HG03460 (cell line): ENCODE measurements around the gene OR6K3.
"Not testable (repeated sequence)": the region's sequence is repeated elsewhere in the genome, so short reads cannot be mapped to it uniquely, and the experiment has no call there.

Experiments
- ATAC-seq: cut with Tn5 transposase; IDR thresholded peaks from one replicate; pipeline ENCODE4 v1.9.1; 2021; ENCODE audit not compliant: unreplicated experiment

The OR6K3 gene

GRCh38 chr1:158720620-158721019, at the start of gene OR6K3:
TSS of gene OR6K3 (minus strand) at chr1:158720720. CDS start at chr1:158718115, 2,605 bp downstream.
- no peak for ATAC-seq

GRCh38 chr1:158754420-158754819, 33.9 kb upstream of the OR6K3 start, which contains the start of gene OR6K6:
TSS of gene OR6K6 (plus strand) at chr1:158754720. CDS start at chr1:158754888, 168 bp downstream.
- ATAC-seq: no peak

GRCh38 chr1:158752155-158752712, 31.7 kb upstream of the OR6K3 start:
- no peak for ATAC-seq

- ATAC-seq: no peak
Observed at GRCh38 chr1:158735848-158736247, 15.3 kb upstream of the OR6K3 start.

GRCh38 chr1:158732524-158732923, 12.0 kb upstream of the OR6K3 start:
- no peak for ATAC-seq

GRCh38 chr1:158731707-158732106, 11.2 kb upstream of the OR6K3 start:
- no peak for ATAC-seq

- no peak for ATAC-seq
Observed at GRCh38 chr1:158730453-158730852, 9.9 kb upstream of the OR6K3 start.

GRCh38 chr1:158728510-158729225, 8.1 kb upstream of the OR6K3 start:
- ATAC-seq: no peak

- ATAC-seq: no peak
Observed at GRCh38 chr1:158724442-158724841, 3.9 kb upstream of the OR6K3 start.

- no peak for ATAC-seq
Observed at GRCh38 chr1:158719664-158720063, 856 bp downstream of the OR6K3 start.

GRCh38 chr1:158717344-158717743, 3.2 kb downstream of the OR6K3 start:
- ATAC-seq: no peak

GRCh38 chr1:158716335-158716734, 4.2 kb downstream of the OR6K3 start:
- ATAC-seq: no peak

- no peak for ATAC-seq
Observed at GRCh38 chr1:158714754-158715153, 5.8 kb downstream of the OR6K3 start.

GRCh38 chr1:158711098-158711497, 9.4 kb downstream of the OR6K3 start:
- no peak for ATAC-seq

- no peak for ATAC-seq
Observed at GRCh38 chr1:158706096-158706495, 14.4 kb downstream of the OR6K3 start.

GRCh38 chr1:158700552-158700951, 20.0 kb downstream of the OR6K3 start, which contains the start of gene OR6K2:
TSS of gene OR6K2 (minus strand) at chr1:158700652. CDS start at chr1:158700652, 0 bp downstream.
- ATAC-seq: no peak

GRCh38 chr1:158694596-158694995, 25.9 kb downstream of the OR6K3 start:
- ATAC-seq: no peak

GRCh38 chr1:158692356-158692755, 28.2 kb downstream of the OR6K3 start:
- ATAC-seq: no peak

- ATAC-seq: no peak
Observed at GRCh38 chr1:158691907-158692306, 28.6 kb downstream of the OR6K3 start.

GRCh38 chr1:158691149-158691548, 29.4 kb downstream of the OR6K3 start:
- not testable (repeated sequence) for ATAC-seq

GRCh38 chr1:158689875-158690274, 30.6 kb downstream of the OR6K3 start:
- no peak for ATAC-seq

GRCh38 chr1:158689110-158689509, 31.4 kb downstream of the OR6K3 start:
- ATAC-seq: no peak

- not testable (repeated sequence) for ATAC-seq
Observed at GRCh38 chr1:158688343-158688742, 32.2 kb downstream of the OR6K3 start.
